Activated B cell treated with CpG ODN at 0.5 μM for 24 hours (primary cell): ENCODE data around the gene TRIM45. TPM values are rescaled to one million over a fixed set of nuclear protein-coding genes. Genes with fewer than 3 reads are reported as not detected.
"Not testable (repeated sequence)": the region's sequence is repeated elsewhere in the genome, so short reads cannot be mapped to it uniquely, and the experiment has no call there.

Source experiments
- ATAC-seq: fragments of 200-7000 bp; cut with Tn5 transposase; one replicate; pipeline ENCODE4 v1.10.0; 2021; ENCODE audit warnings: low read depth, mild to moderate bottlenecking, moderate library complexity
- CTCF ChIA-PET: fragments of 350-600 bp; sonication (Branson Sonifier 250); formaldehyde crosslinking; loops from one replicate; lab custom pipeline; 2021; ENCODE audit warnings: antibody characterized with exemption; lab: Charles Lee
- POLR2A ChIA-PET: fragments of 350-600 bp; sonication (Branson Sonifier 250); formaldehyde crosslinking; loops from one replicate; lab custom pipeline; 2021; ENCODE audit warnings: antibody characterized with exemption; lab: Charles Lee
- DNase-seq: peaks from one replicate; pipeline ENCODE4 v3.0.0; 2022
- H3K27ac Mint-ChIP-seq: one replicate; pipeline ENCODE4 v1.8.0; 2020; ENCODE audit warnings: mixed read lengths
- H3K27me3 Mint-ChIP-seq: one replicate; pipeline ENCODE4 v1.8.0; 2021; ENCODE audit warnings: mixed read lengths
- H3K36me3 Mint-ChIP-seq: one replicate; pipeline ENCODE4 v1.8.0; 2021; ENCODE audit warnings: low read depth, mixed read lengths
- H3K4me1 Mint-ChIP-seq: one replicate; pipeline ENCODE4 v1.8.0; 2021; ENCODE audit warnings: mixed read lengths
- H3K4me3 Mint-ChIP-seq: one replicate; pipeline ENCODE4 v1.8.0; 2020; ENCODE audit warnings: mild to moderate bottlenecking, mixed read lengths
- H3K9me3 Mint-ChIP-seq: one replicate; pipeline ENCODE4 v1.8.0; 2020; ENCODE audit warnings: mixed read lengths
- CTCF ChIP-seq: fragments of 200-600 bp; IDR thresholded peaks from one replicate; pipeline ENCODE4 v1.8.0; 2022; ENCODE audit warnings: antibody characterized with exemption, mild to moderate bottlenecking
- intact Hi-C: fragments of 100-400 bp; cut with micrococcal nuclease; formaldehyde crosslinking; loops from one replicate; pipeline ENCODE4 v1.15.1; 2024
- total RNA-seq: library from RNA; stranded (reverse); gene quantifications from 2 replicates; pipeline ENCODE4 v1.2.3, GENCODE V29; 2022

TRIM45 gene
- total RNA-seq, 1 donor from 2014 or later: 1.5 TPM

- ATAC-seq (no peak), DNase-seq (no peak)
- no peaks in the 10 kb centered on the region for H3K36me3 Mint-ChIP-seq
- H3K4me1 Mint-ChIP-seq: no peaks in the 10 kb centered on the region
- no peak overlapping the region for H3K4me3 Mint-ChIP-seq
- POLR2A ChIA-PET: no interaction called here
- TF ChIP-seq CTCF: no peak
- intact Hi-C loops: no loop called here
- no peak overlapping the region for H3K27ac Mint-ChIP-seq
- peaks cover 21% of the 10 kb centered on the region for H3K27me3 Mint-ChIP-seq
- no peaks in the 10 kb centered on the region for H3K9me3 Mint-ChIP-seq
- CTCF ChIA-PET: interaction anchor here (1.4 kb wide), 1 partner anchor 35 kb away, joined by 3 read pairs; no protein-coding TSS in a partner anchor
Measured at GRCh38 chr1:117164209-117164608, 42.7 kb upstream of the TRIM45 start.

- TF ChIP-seq CTCF: no peak
- no peak for ATAC-seq
- peaks cover 25% of the 10 kb centered on the region for H3K27me3 Mint-ChIP-seq
Measured at GRCh38 chr1:117162816-117163215, 41.3 kb upstream of the TRIM45 start.

GRCh38 chr1:117161887-117162286 lies 40.3 kb upstream of the TRIM45 start:
- H3K27ac Mint-ChIP-seq: no peak overlapping the region
- DNase-seq (no peak), ATAC-seq (no peak)
- TF ChIP-seq CTCF: no peak
- CTCF ChIA-PET: no interaction called here
- peaks cover 27% of the 10 kb centered on the region for H3K27me3 Mint-ChIP-seq
- intact Hi-C loops: no loop called here
- H3K4me1 Mint-ChIP-seq: no peaks in the 10 kb centered on the region
- no peaks in the 10 kb centered on the region for H3K36me3 Mint-ChIP-seq
- no peaks in the 10 kb centered on the region for H3K9me3 Mint-ChIP-seq
- POLR2A ChIA-PET: no interaction called here
- H3K4me3 Mint-ChIP-seq: no peak overlapping the region

More at GRCh38 chr1:117162816-117163215, 41.3 kb upstream of the TRIM45 start:
- Mint-ChIP-seq H3K4me3 (no peak overlapping the region), H3K9me3 (no peaks in the 10 kb centered on the region), H3K27ac (no peak overlapping the region), H3K36me3 (no peaks in the 10 kb centered on the region), H3K4me1 (no peaks in the 10 kb centered on the region)
- no peak for DNase-seq
- ChIA-PET POLR2A (no interaction called here), CTCF (interaction anchor here (1.4 kb wide), 1 partner anchor 34 kb away, joined by 3 read pairs; no protein-coding TSS in a partner anchor)
- intact Hi-C loops: no loop called here

GRCh38 chr1:117151305-117151704 lies 29.8 kb upstream of the TRIM45 start:
- H3K4me1 Mint-ChIP-seq, H3K27me3 Mint-ChIP-seq, H3K36me3 Mint-ChIP-seq, CTCF ChIA-PET, DNase-seq, ATAC-seq, H3K27ac Mint-ChIP-seq, intact Hi-C loops, H3K9me3 Mint-ChIP-seq, H3K4me3 Mint-ChIP-seq: not testable (repeated sequence)
- POLR2A ChIA-PET: interaction anchor here (0.7 kb wide), 1 partner anchor 484 kb away, joined by 4 read pairs; the partner anchor contains the start of gene IGSF3

- peaks cover 3% of the 10 kb centered on the region for H3K9me3 Mint-ChIP-seq
- H3K4me1 Mint-ChIP-seq: no peaks in the 10 kb centered on the region
- ChIA-PET CTCF (no interaction called here), POLR2A (no interaction called here)
- TF ChIP-seq CTCF: no peak
- peaks cover 12% of the 10 kb centered on the region for H3K27me3 Mint-ChIP-seq
- intact Hi-C loops: no loop called here
- ATAC-seq (no peak), DNase-seq (no peak)
- no peaks in the 10 kb centered on the region for H3K36me3 Mint-ChIP-seq
- no peak overlapping the region for H3K4me3 Mint-ChIP-seq
- no peak overlapping the region for H3K27ac Mint-ChIP-seq
Measured at GRCh38 chr1:117150316-117150715, 28.8 kb upstream of the TRIM45 start.
